NT2/D1 (cell line): ENCODE results near the gene RHNO1.
A peak's percentile ranks its signal among the peaks of the same experiment; 100 is the strongest.

ENCODE experiments used
- DNase-seq: peaks from one replicate; pipeline ENCODE4 v3.0.0-alpha.2; 2011; ENCODE audit warnings: low read depth, low spot score
- H3K27me3 ChIP-seq: 2 replicates; pipeline ENCODE4 v1.6.0; 2011; ENCODE audit warnings: mild to moderate bottlenecking; ENCODE audit not compliant: insufficient read length, insufficient read depth
- H3K36me3 ChIP-seq: 2 replicates; pipeline ENCODE4 v1.6.1; 2011; ENCODE audit warnings: mild to moderate bottlenecking, low read length, mixed read lengths; ENCODE audit not compliant: insufficient read depth, insufficient read length
- H3K4me1 ChIP-seq: 2 replicates; pipeline ENCODE4 v1.5.1; 2011; ENCODE audit not compliant: insufficient read depth, insufficient read length
- H3K4me3 ChIP-seq: 2 replicates; pipeline ENCODE4 v1.5.1; 2011; ENCODE audit warnings: low read depth; ENCODE audit not compliant: insufficient read length
- H3K9ac ChIP-seq: 2 replicates; pipeline ENCODE4 v1.6.0; 2011; ENCODE audit warnings: low read depth; ENCODE audit not compliant: insufficient read length
- H3K9me3 ChIP-seq: 2 replicates; pipeline ENCODE4 v1.5.1; 2011; ENCODE audit warnings: mild to moderate bottlenecking, low read length; ENCODE audit not compliant: insufficient read depth
- SUZ12 ChIP-seq: IDR thresholded peaks from 2 replicates; pipeline ENCODE4 v1.6.1; 2011; ENCODE audit not compliant: insufficient read length, insufficient read depth; ENCODE audit errors: extremely low read depth
- YY1 ChIP-seq: IDR thresholded peaks from 2 replicates; pipeline ENCODE4 v1.6.1; 2011; ENCODE audit not compliant: insufficient read length, insufficient read depth
- ZNF274 ChIP-seq: IDR thresholded peaks from 2 replicates; pipeline ENCODE4 v1.6.1; 2011; ENCODE audit warnings: mild to moderate bottlenecking, low read depth, low read length

Gene RHNO1

GRCh38 chr12:2879853-2880252 lies 2.8 kb downstream of the RHNO1 start:
- Histone ChIP-seq H3K36me3 (peaks cover 33% of the 10 kb centered on the region), H3K4me1 (peaks cover 6% of the 10 kb centered on the region), H3K9me3 (no peaks in the 10 kb centered on the region), H3K4me3 (no peak overlapping the region), H3K27me3 (no peaks in the 10 kb centered on the region), H3K9ac (peak overlapping the region; percentile 37)
- TF ChIP-seq ZNF274 (no peak), SUZ12 (no peak), YY1 (no peak)
- no peak for DNase-seq

DNA sequence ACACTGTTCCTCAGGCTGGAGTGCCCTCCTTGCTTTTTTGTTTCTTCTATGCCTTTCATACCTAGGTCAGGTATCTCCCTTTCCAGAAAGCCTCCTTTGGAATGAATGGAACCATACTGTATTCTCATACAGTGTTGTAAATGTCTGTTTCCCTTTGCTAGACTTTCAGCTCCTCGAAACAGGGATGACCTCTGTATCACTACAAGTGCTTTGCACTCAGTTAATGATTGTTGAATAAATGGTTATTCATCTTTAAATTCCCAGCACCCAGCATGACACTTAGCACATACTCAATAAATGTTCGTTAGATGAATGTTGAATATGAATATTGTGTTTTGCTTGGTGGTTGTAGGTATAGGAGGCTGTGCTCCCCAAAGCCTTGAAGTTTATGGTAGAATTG lies 7.8 kb downstream of the RHNO1 start:
- Histone ChIP-seq H3K27me3 (no peaks in the 10 kb centered on the region), H3K9me3 (no peaks in the 10 kb centered on the region), H3K4me3 (no peak overlapping the region), H3K9ac (no peak overlapping the region), H3K36me3 (peaks cover 57% of the 10 kb centered on the region), H3K4me1 (no peaks in the 10 kb centered on the region)
- no peak for DNase-seq
- TF ChIP-seq ZNF274 (no peak), YY1 (no peak), SUZ12 (no peak)

GRCh38 chr12:2886768-2887450 lies 9.9 kb downstream of the RHNO1 start:
- DNase-seq = no peak
- Histone ChIP-seq H3K9ac (no peak overlapping the region), H3K4me1 (no peaks in the 10 kb centered on the region), H3K4me3 (no peak overlapping the region), H3K27me3 (no peaks in the 10 kb centered on the region), H3K36me3 (peaks cover 41% of the 10 kb centered on the region), H3K9me3 (no peaks in the 10 kb centered on the region)
- TF ChIP-seq SUZ12 (no peak), YY1 (no peak), ZNF274 (no peak)

- Histone ChIP-seq H3K4me3 (peak overlapping the region; percentile 97), H3K9ac (peak overlapping the region; percentile 83), H3K4me1 (peaks cover 3% of the 10 kb centered on the region), H3K36me3 (peaks cover 39% of the 10 kb centered on the region), H3K9me3 (no peaks in the 10 kb centered on the region), H3K27me3 (no peaks in the 10 kb centered on the region)
- DNase-seq = no peak
- TF ChIP-seq SUZ12 = no peak
- no peak for TF ChIP-seq YY1
- TF ChIP-seq ZNF274 = no peak
Measured at GRCh38 chr12:2890001-2890387, 13.0 kb downstream of the RHNO1 start.

DNA sequence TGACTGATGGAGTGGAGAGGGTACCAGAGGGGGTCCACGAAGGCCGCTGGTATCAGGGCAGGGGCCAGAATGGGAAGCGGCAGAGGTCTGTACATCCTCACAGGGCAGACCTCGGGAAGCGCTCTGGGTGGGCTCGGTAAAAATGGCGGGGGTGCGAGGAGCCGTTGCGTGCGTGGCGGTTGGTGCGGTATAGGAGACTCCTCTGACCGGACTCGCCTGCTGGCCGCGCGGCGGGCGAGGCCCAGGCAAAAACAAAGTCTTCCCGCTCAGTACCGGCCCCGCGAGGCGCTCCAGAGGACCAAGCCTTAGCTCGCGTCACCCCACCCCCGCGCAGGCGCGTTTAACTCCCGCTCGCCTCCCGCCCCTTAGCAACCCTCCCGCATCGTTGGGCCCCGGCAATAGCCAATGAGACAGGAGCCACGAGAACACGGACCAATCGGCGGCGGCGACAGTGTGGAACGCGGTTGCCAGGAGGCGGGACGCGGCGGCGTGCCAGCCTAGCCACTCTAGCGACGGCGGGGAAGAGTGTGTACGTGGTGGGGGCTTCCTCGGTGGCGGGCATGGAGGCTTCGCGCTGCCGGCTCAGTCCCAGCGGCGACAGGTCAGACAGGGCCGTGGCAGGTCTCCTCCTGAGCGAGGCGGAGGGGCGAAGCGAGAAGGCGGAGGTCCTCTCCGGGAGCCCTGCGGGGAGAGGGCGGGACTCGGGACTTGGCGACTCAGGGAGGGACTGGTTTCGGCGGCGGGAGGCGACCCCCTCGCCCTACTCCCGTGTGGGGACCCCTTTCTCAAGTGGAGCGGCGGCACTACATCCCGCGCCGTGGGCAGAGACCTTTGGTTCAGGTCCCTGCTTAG lies 13.6 kb downstream of the RHNO1 start, which contains the start of gene TULP3:
Gene TULP3, plus strand, starts transcription at position 504 of the 852 bp plus-strand sequence. Its CDS starts 57 bp downstream, at position 561.
- peaks cover 39% of the 10 kb centered on the region for H3K36me3 ChIP-seq
- peaks cover 3% of the 10 kb centered on the region for H3K4me1 ChIP-seq
- peak within 1 kb of the TSS; percentile 98 for H3K9ac ChIP-seq
- peak within 1 kb of the TSS; percentile 97 for H3K4me3 ChIP-seq
- no peaks in the 10 kb centered on the region for H3K27me3 ChIP-seq
- DNase-seq = peak; percentile 100
- H3K9me3 ChIP-seq = no peaks in the 10 kb centered on the region
- TF ChIP-seq SUZ12 (no peak), YY1 (no peak), ZNF274 (no peak)

GRCh38 chr12:2891240-2892053 lies 14.4 kb downstream of the RHNO1 start:
- DNase-seq = peak; percentile 75
- H3K36me3 ChIP-seq = peaks cover 37% of the 10 kb centered on the region
- peaks cover 3% of the 10 kb centered on the region for H3K4me1 ChIP-seq
- no peaks in the 10 kb centered on the region for H3K9me3 ChIP-seq
- H3K9ac ChIP-seq = peak overlapping the region; percentile 98
- peak overlapping the region; percentile 97 for H3K4me3 ChIP-seq
- no peaks in the 10 kb centered on the region for H3K27me3 ChIP-seq
- TF ChIP-seq ZNF274 (no peak), YY1 (no peak), SUZ12 (no peak)
